Activated naive CD4-positive, alpha-beta T cell treated with anti-CD3 and anti-CD28 coated beads, Interleukin-2, amount 50 U/mL, for 72 hours (primary cell): ENCODE measurements around the gene BGN. TPM values are rescaled to one million over a fixed set of nuclear protein-coding genes. Genes with fewer than 3 reads are reported as not detected.

Source experiments
- ATAC-seq, 2 donors: fragments of 150-1000 bp; cut with Tn5 transposase; 2 replicates each; pipeline ENCODE4 v1.10.0; 2021; ENCODE audit warnings: mild to moderate bottlenecking in 2 of 2, moderate library complexity in 2 of 2
- DNase-seq, 2 donors: peaks; one replicate each; pipeline ENCODE4 v3.0.0; 2021 to 2022; ENCODE audit warnings: low spot score in 2 of 2
- H3K27ac Mint-ChIP-seq, 2 donors: one replicate each; pipeline ENCODE4 v1.8.0; 2022; ENCODE audit warnings: mild to moderate bottlenecking in 2 of 2, mixed read lengths in 2 of 2
- H3K36me3 Mint-ChIP-seq, 2 donors: one replicate each; pipeline ENCODE4 v1.8.0; 2022; ENCODE audit warnings: mixed read lengths in 2 of 2
- H3K9me3 Mint-ChIP-seq, 2 donors: one replicate each; pipeline ENCODE4 v1.8.0; 2022; ENCODE audit warnings: mixed read lengths in 2 of 2
- total RNA-seq, 2 donors: library from RNA; stranded (reverse); gene quantifications; one replicate each; pipeline ENCODE4 v1.2.3, GENCODE V29; 2022

The BGN gene
- total RNA-seq, 2 donors from 2014 or later = not detected

- no peaks in the 10 kb centered on the region for H3K36me3 Mint-ChIP-seq
- no peak overlapping the region for H3K27ac Mint-ChIP-seq
- no peak for ATAC-seq
- no peaks in the 10 kb centered on the region for H3K9me3 Mint-ChIP-seq
- DNase-seq = no peak
Observed at GRCh38 chrX:153511784-153512500, 17.2 kb downstream of the BGN start.

GRCh38 chrX:153512501-153512893 is 17.7 kb downstream of the BGN start:
- Mint-ChIP-seq H3K36me3 (no peaks in the 10 kb centered on the region), H3K27ac (no peak overlapping the region), H3K9me3 (no peaks in the 10 kb centered on the region)
- ATAC-seq (no peak), DNase-seq (no peak)

GRCh38 chrX:153513265-153513664 is 18.5 kb downstream of the BGN start:
- H3K9me3 Mint-ChIP-seq = no peaks in the 10 kb centered on the region
- ATAC-seq (no peak), DNase-seq (no peak)
- no peaks in the 10 kb centered on the region for H3K36me3 Mint-ChIP-seq
- H3K27ac Mint-ChIP-seq = no peak overlapping the region

GRCh38 chrX:153514259-153514658 is 19.5 kb downstream of the BGN start:
- ATAC-seq = no peak
- no peaks in the 10 kb centered on the region for H3K36me3 Mint-ChIP-seq
- H3K27ac Mint-ChIP-seq = no peak overlapping the region

GRCh38 chrX:153515435-153515834 is 20.7 kb downstream of the BGN start:
- ATAC-seq = no peak
- Mint-ChIP-seq H3K36me3 (no peaks in the 10 kb centered on the region), H3K27ac (no peak overlapping the region), H3K9me3 (no peaks in the 10 kb centered on the region)
- DNase-seq = no peak

More at GRCh38 chrX:153514259-153514658, 19.5 kb downstream of the BGN start:
- no peaks in the 10 kb centered on the region for H3K9me3 Mint-ChIP-seq
- DNase-seq = no peak

GRCh38 chrX:153516073-153516472 is 21.3 kb downstream of the BGN start:
- ATAC-seq (no peak), DNase-seq (no peak)
- H3K27ac Mint-ChIP-seq = no peak overlapping the region
- no peaks in the 10 kb centered on the region for H3K36me3 Mint-ChIP-seq
- H3K9me3 Mint-ChIP-seq = no peaks in the 10 kb centered on the region

GRCh38 chrX:153517423-153517822 is 22.6 kb downstream of the BGN start, which contains the start of gene ATP2B3:
Gene ATP2B3 (plus strand): TSS chrX:153517642. CDS start chrX:153536248, 18,606 bp downstream.
- DNase-seq = no peak
- H3K9me3 Mint-ChIP-seq = no peaks in the 10 kb centered on the region
- no peak within 1 kb of the TSS for H3K27ac Mint-ChIP-seq
- H3K36me3 Mint-ChIP-seq = no peaks in the 10 kb centered on the region
- no peak for ATAC-seq

GRCh38 chrX:153517946-153518834 is 23.4 kb downstream of the BGN start:
- ATAC-seq = no peak
- H3K9me3 Mint-ChIP-seq = no peaks in the 10 kb centered on the region
- no peak for DNase-seq
- no peak overlapping the region for H3K27ac Mint-ChIP-seq
- H3K36me3 Mint-ChIP-seq = no peaks in the 10 kb centered on the region

GRCh38 chrX:153519569-153520286 is 24.9 kb downstream of the BGN start:
- H3K27ac Mint-ChIP-seq = no peak overlapping the region
- ATAC-seq (no peak), DNase-seq (no peak)
- H3K36me3 Mint-ChIP-seq = no peaks in the 10 kb centered on the region
- H3K9me3 Mint-ChIP-seq = no peaks in the 10 kb centered on the region

GRCh38 chrX:153520287-153520917 is 25.6 kb downstream of the BGN start:
- DNase-seq (no peak), ATAC-seq (no peak)
- Mint-ChIP-seq H3K36me3 (no peaks in the 10 kb centered on the region), H3K9me3 (no peaks in the 10 kb centered on the region), H3K27ac (no peak overlapping the region)

- ATAC-seq (no peak), DNase-seq (no peak)
- Mint-ChIP-seq H3K27ac (no peak overlapping the region), H3K36me3 (no peaks in the 10 kb centered on the region), H3K9me3 (no peaks in the 10 kb centered on the region)
Observed at GRCh38 chrX:153521034-153521433, 26.3 kb downstream of the BGN start.

- no peak for DNase-seq
- ATAC-seq = no peak
- Mint-ChIP-seq H3K36me3 (no peaks in the 10 kb centered on the region), H3K9me3 (no peaks in the 10 kb centered on the region), H3K27ac (no peak overlapping the region)
Observed at GRCh38 chrX:153522259-153522658, 27.5 kb downstream of the BGN start.

- no peaks in the 10 kb centered on the region for H3K9me3 Mint-ChIP-seq
- ATAC-seq (no peak), DNase-seq (no peak)
- H3K27ac Mint-ChIP-seq = no peak overlapping the region
- H3K36me3 Mint-ChIP-seq = no peaks in the 10 kb centered on the region
Observed at GRCh38 chrX:153523269-153523668, 28.5 kb downstream of the BGN start.

- no peak for ATAC-seq
- no peak for DNase-seq
- H3K36me3 Mint-ChIP-seq = no peaks in the 10 kb centered on the region
- no peaks in the 10 kb centered on the region for H3K9me3 Mint-ChIP-seq
- H3K27ac Mint-ChIP-seq = no peak overlapping the region
Observed at GRCh38 chrX:153524234-153524633, 29.5 kb downstream of the BGN start.

GRCh38 chrX:153525451-153525850 is 30.7 kb downstream of the BGN start:
- Mint-ChIP-seq H3K9me3 (no peaks in the 10 kb centered on the region), H3K27ac (no peak overlapping the region), H3K36me3 (no peaks in the 10 kb centered on the region)
- DNase-seq (no peak), ATAC-seq (no peak)

- no peak for DNase-seq
- Mint-ChIP-seq H3K36me3 (no peaks in the 10 kb centered on the region), H3K27ac (no peak overlapping the region), H3K9me3 (no peaks in the 10 kb centered on the region)
- ATAC-seq = no peak
Observed at GRCh38 chrX:153526042-153526441, 31.3 kb downstream of the BGN start.

GRCh38 chrX:153526801-153527200 is 32.0 kb downstream of the BGN start:
- no peak for ATAC-seq
- DNase-seq = no peak
- Mint-ChIP-seq H3K9me3 (no peaks in the 10 kb centered on the region), H3K36me3 (no peaks in the 10 kb centered on the region), H3K27ac (no peak overlapping the region)
